Tibial artery (tissue), 4 donors: ENCODE results near the gene MED8.
"Not testable (repeated sequence)": the region's sequence is repeated elsewhere in the genome, so short reads cannot be mapped to it uniquely, and the experiment has no call there.

Source experiments
- DNase-seq, 2 donors: peaks; one replicate each; pipeline ENCODE4 v3.0.0-alpha.2; 2019
- H3K27ac ChIP-seq, 2 donors: fragments of 200-600 bp; sonication (generic) in 1 of 2; 1 replicate in 1 of 2; 2 replicates in 1 of 2; pipeline ENCODE4 v1.5.1; 2018 to 2019; ENCODE audit warnings: mild to moderate bottlenecking in 1 of 2
- H3K27me3 ChIP-seq, 2 donors: fragments of 200-600 bp; sonication (generic) in 1 of 2; one replicate each; pipeline versions ENCODE4 v1.5.1 to v1.6.0; 2016 to 2019
- H3K36me3 ChIP-seq, 3 donors: fragments of 200-600 bp; sonication (generic) in 2 of 3; one replicate each; pipeline ENCODE4 v1.5.1; 2016 to 2019; ENCODE audit warnings: mild to moderate bottlenecking in 2 of 3
- H3K4me1 ChIP-seq, 4 donors: fragments of 200-600 bp; sonication (generic) in 2 of 4; 1 replicate in 3 of 4; 2 replicates in 1 of 4; pipeline ENCODE4 v1.5.1; 2016 to 2019
- H3K4me3 ChIP-seq, 2 donors: fragments of 200-600 bp; sonication (generic) in 1 of 2; 1 replicate in 1 of 2; 2 replicates in 1 of 2; pipeline ENCODE4 v1.5.1; 2018 to 2019; ENCODE audit warnings: mild to moderate bottlenecking in 2 of 2
- H3K9me3 ChIP-seq, 3 donors: fragments of 200-600 bp; sonication (generic) in 1 of 3; one replicate each; pipeline ENCODE4 v1.5.1; 2016 to 2019
- intact Hi-C: fragments of 100-400 bp; cut with DNase I; formaldehyde crosslinking; loops from one replicate; pipeline ENCODE4 v1.15.0; 2023; ENCODE audit warnings: low total_unique reads
- TF ChIP-seq, protein P1 (sequence below), 2 experiments: fragments of 200-600 bp in 1 of 2; fragments of 450-650 bp in 1 of 2; IDR thresholded peaks; one replicate each; pipeline ENCODE4 v1.5.1; 2017 to 2019; ENCODE audit warnings: antibody characterized with exemption in 2 of 2, mild to moderate bottlenecking in 1 of 2, moderate library complexity in 1 of 2

MED8 gene

DNA sequence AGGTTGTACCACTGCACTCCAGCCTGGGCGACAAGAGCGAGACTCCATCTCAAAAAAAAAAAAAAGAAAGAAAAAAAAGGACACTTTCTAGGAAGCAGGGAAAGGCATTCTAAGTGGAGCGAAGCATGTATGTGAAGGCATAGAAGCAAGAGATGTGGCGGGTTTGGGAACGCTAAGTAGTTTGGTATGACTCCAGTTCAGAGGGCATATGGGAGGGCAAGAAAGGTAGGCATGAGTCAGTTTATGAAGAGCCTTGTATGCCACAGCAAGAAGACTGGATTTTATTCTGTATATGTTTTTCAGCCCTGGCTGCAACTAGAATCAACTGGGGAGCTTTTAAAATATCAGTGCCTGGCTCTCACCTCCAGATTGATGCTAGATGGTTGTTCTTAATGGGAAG is 17.4 kb downstream of the MED8 start:
- intact Hi-C loops = no loop called here
- DNase-seq = no peak
- peaks cover 0 to 6% (median 3%) of the 10 kb centered on the region in 3 donors for H3K36me3 ChIP-seq
- H3K4me1 ChIP-seq = peaks cover 0 to 17% (median 12%) of the 10 kb centered on the region in 4 donors
- H3K27ac ChIP-seq = no peak overlapping the region
- H3K4me3 ChIP-seq = no peak overlapping the region
- H3K9me3 ChIP-seq = no peaks in the 10 kb centered on the region
- TF ChIP-seq, protein P1, sequence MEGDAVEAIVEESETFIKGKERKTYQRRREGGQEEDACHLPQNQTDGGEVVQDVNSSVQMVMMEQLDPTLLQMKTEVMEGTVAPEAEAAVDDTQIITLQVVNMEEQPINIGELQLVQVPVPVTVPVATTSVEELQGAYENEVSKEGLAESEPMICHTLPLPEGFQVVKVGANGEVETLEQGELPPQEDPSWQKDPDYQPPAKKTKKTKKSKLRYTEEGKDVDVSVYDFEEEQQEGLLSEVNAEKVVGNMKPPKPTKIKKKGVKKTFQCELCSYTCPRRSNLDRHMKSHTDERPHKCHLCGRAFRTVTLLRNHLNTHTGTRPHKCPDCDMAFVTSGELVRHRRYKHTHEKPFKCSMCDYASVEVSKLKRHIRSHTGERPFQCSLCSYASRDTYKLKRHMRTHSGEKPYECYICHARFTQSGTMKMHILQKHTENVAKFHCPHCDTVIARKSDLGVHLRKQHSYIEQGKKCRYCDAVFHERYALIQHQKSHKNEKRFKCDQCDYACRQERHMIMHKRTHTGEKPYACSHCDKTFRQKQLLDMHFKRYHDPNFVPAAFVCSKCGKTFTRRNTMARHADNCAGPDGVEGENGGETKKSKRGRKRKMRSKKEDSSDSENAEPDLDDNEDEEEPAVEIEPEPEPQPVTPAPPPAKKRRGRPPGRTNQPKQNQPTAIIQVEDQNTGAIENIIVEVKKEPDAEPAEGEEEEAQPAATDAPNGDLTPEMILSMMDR (IDR thresholded peaks at IDR 0.05) = no peak
- H3K27me3 ChIP-seq = no peaks in the 10 kb centered on the region

DNA sequence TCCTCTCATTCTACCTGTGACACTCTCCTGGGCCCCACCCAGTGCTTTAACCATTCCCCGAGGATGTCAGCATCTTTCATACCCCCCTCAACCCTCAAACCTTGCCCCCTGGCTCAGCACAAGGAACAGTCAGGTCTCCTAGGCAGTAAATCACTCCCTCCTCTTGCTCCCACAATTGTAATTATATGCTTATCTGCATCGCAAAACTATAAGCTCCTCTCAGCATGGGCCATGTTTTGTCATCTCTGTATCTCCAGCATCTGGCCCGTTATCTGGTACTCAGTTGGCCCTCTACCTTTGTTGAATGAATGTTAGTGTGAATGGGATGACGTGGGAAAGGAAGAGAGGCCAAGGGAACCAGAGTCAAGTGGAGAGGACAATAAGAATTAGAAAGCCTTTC is 19.0 kb downstream of the MED8 start:
- intact Hi-C loops = no loop called here
- Histone ChIP-seq H3K27ac (no peak overlapping the region), H3K4me1 (peaks cover 0 to 32% (median 27%) of the 10 kb centered on the region in 4 donors), H3K4me3 (no peak overlapping the region), H3K9me3 (no peaks in the 10 kb centered on the region), H3K27me3 (no peaks in the 10 kb centered on the region), H3K36me3 (peaks cover 0 to 9% (median 3%) of the 10 kb centered on the region in 3 donors)
- TF ChIP-seq, protein P1 (IDR thresholded peaks at IDR 0.05) = no peak
- no peak for DNase-seq

DNA sequence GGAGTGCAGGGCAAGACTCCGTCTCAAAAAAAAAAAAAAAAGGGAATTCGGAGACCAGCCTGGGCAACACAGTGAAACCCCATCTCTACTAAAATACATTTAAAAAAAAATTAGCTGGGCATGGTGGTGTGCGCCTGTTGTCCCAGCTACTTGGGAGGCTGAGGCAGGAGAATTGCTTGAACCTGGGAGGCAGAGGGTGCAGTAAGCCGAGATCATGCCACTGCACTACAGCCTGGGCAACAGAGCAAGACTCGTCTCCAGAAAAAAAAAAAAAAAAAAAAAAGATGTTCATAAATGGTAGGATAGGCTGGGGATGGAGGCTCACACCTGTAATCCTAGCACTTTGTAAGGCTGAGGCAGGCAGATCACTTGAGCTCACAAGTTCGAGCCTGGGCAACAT is 19.8 kb downstream of the MED8 start:
- H3K9me3 ChIP-seq, H3K27me3 ChIP-seq, H3K27ac ChIP-seq, H3K4me3 ChIP-seq, DNase-seq: not testable (repeated sequence)
- intact Hi-C loops = loop anchor here (10.0 kb wide), 1 partner anchor 195 kb away; the partner anchor contains the start of genes CFAP57 and EBNA1BP2
- peaks cover 0 to 32% (median 27%) of the 10 kb centered on the region in 4 donors for H3K4me1 ChIP-seq
- peaks cover 7 to 17% (median 9%) of the 10 kb centered on the region in 3 donors for H3K36me3 ChIP-seq

DNA sequence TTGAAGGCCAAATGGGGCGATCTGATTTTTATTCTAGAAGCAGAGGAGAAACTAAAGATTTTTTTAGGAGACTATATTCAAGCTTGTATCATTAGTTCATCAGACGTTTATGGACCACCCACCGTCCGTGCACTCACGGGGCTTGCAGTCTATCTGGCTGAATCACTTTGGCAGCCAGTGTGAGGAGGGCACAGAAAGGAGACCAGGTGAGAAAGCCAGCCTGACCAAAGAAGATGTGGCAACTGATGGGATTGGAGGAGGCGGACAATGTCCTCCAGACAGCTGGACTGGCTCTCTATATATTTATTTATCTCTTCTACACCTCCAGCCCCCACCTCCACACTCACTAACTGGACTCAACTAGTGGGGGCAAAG is 21.0 kb downstream of the MED8 start:
- TF ChIP-seq, protein P1 (IDR thresholded peaks at IDR 0.05) = no peak
- no peaks in the 10 kb centered on the region for H3K9me3 ChIP-seq
- no peaks in the 10 kb centered on the region for H3K27me3 ChIP-seq
- H3K4me1 ChIP-seq = peaks cover 0 to 32% (median 27%) of the 10 kb centered on the region in 4 donors
- peak overlapping the region; percentile 93 to 97 for H3K27ac ChIP-seq
- DNase-seq = no peak
- H3K36me3 ChIP-seq = peaks cover 17 to 26% (median 18%) of the 10 kb centered on the region in 3 donors
- intact Hi-C loops = loop anchor here (10.0 kb wide), 1 partner anchor 194 kb away; the partner anchor contains the start of genes CFAP57 and EBNA1BP2
- H3K4me3 ChIP-seq = peak overlapping the region; percentile 77 to 96

DNA sequence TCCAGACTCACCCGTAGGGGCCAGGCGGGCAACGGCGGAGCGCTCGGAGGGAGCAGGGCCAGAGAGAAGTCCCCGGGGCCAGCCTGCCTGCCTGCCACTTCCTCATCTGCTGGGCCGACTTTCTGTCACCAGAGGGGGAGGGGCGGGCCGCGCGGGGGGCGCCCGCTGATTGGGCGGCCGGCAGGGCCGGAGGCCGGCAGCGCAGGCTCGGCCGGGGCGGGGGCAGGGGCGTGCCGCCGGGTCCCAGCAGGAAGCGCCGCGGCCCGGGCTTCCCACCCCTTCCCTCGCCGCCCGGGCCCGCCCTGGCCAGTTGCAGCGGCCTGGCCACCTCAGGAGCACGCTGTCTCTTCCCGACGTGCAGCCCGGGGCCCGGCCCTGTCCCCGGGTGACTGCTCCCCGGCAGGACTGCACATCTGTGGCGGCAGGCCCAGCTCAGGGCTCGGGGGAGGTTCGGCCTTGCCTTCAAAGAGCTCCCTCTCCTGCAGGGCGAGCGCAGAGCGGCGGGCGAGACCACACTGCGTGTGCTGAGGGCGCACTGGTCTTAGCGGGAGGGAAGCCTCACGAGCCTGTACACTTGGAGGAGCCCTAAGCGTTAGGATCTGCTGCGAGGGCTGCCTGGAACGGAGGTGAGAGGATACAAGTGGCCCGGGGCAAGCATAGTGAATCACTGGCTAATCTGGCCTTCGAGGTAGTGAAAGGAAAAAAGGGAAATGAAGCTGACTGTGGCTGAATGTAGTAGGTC is 21.5 kb downstream of the MED8 start, which contains the start of gene ELOVL1:
Gene ELOVL1, minus strand, starts transcription at position 108 of the 742 bp plus-strand sequence. CDS start 2,402 bp downstream, outside the sequence.
- TF ChIP-seq, protein P1 (IDR thresholded peaks at IDR 0.05) = peak in 1 of 2 experiments; percentile 11
- peaks cover 0 to 32% (median 27%) of the 10 kb centered on the region in 4 donors for H3K4me1 ChIP-seq
- H3K36me3 ChIP-seq = peaks cover 23 to 28% (median 24%) of the 10 kb centered on the region in 3 donors
- H3K27me3 ChIP-seq = no peaks in the 10 kb centered on the region
- H3K9me3 ChIP-seq = no peaks in the 10 kb centered on the region
- DNase-seq = peak; percentile 89 to 97
- peak within 1 kb of the TSS; percentile 77 to 96 for H3K4me3 ChIP-seq
- H3K27ac ChIP-seq = peak within 1 kb of the TSS; percentile 93 to 97
- intact Hi-C loops = loop anchor here (10.0 kb wide), 1 partner anchor 193 kb away; the partner anchor contains the start of genes CFAP57 and EBNA1BP2
